Urothelium cell line (cell line): ENCODE results near the gene SLC38A10.
A peak's percentile ranks its signal among the peaks of the same experiment; 100 is the strongest.
"Not testable (repeated sequence)": the region's sequence is repeated elsewhere in the genome, so short reads cannot be mapped to it uniquely, and the experiment has no call there.

ENCODE experiments used
- DNase-seq: peaks from one replicate; pipeline ENCODE4 v3.0.0; 2011; ENCODE audit warnings: low spot score, mixed read lengths
- FAIRE-seq: peaks from 2 replicates; lab custom pipeline; 2011; peaks lifted over from hg19 to GRCh38; lab: Jason Lieb, UNC

Gene SLC38A10

GRCh38 chr17:81233811-81234505 lies 61.1 kb downstream of the SLC38A10 start:
- FAIRE-seq (no peak), DNase-seq (no peak)

GRCh38 chr17:81233316-81233715 lies 61.8 kb downstream of the SLC38A10 start:
- DNase-seq: no peak
- no peak for FAIRE-seq

GRCh38 chr17:81232616-81233241 lies 62.4 kb downstream of the SLC38A10 start:
- FAIRE-seq: no peak

GRCh38 chr17:81231766-81232581 lies 63.1 kb downstream of the SLC38A10 start:
- DNase-seq: no peak
- no peak for FAIRE-seq

More at GRCh38 chr17:81232616-81233241, 62.4 kb downstream of the SLC38A10 start:
- no peak for DNase-seq

- no peak for DNase-seq
- peak; percentile 98 for FAIRE-seq
Observed at GRCh38 chr17:81231121-81231645, 63.9 kb downstream of the SLC38A10 start.

GRCh38 chr17:81230043-81230820 lies 64.9 kb downstream of the SLC38A10 start:
- DNase-seq (peak; percentile 68), FAIRE-seq (peak; percentile 30)

GRCh38 chr17:81229666-81229920 lies 65.5 kb downstream of the SLC38A10 start:
- FAIRE-seq (no peak), DNase-seq (no peak)

- DNase-seq: no peak
- no peak for FAIRE-seq
Observed at GRCh38 chr17:81228834-81229665, 66.1 kb downstream of the SLC38A10 start.

GRCh38 chr17:81228420-81228819 lies 66.7 kb downstream of the SLC38A10 start:
- FAIRE-seq: no peak

GRCh38 chr17:81227630-81228029 lies 67.5 kb downstream of the SLC38A10 start:
- FAIRE-seq: peak; percentile 52
- not testable (repeated sequence) for DNase-seq

More at GRCh38 chr17:81228420-81228819, 66.7 kb downstream of the SLC38A10 start:
- DNase-seq: no peak

GRCh38 chr17:81223762-81224130 lies 71.4 kb downstream of the SLC38A10 start:
- DNase-seq (no peak), FAIRE-seq (no peak)

GRCh38 chr17:81222906-81223761 lies 72.0 kb downstream of the SLC38A10 start, which contains the start of gene CEP131:
Gene CEP131 (minus strand): TSS chr17:81222965. CDS start chr17:81220056, 2,909 bp downstream.
- FAIRE-seq (peak; percentile 99), DNase-seq (peak; percentile 100)

GRCh38 chr17:81222620-81222905 lies 72.5 kb downstream of the SLC38A10 start:
- DNase-seq: no peak
- FAIRE-seq: no peak

- no peak for FAIRE-seq
- DNase-seq: no peak
Observed at GRCh38 chr17:81221842-81222619, 73.1 kb downstream of the SLC38A10 start.

GRCh38 chr17:81221371-81221841 lies 73.7 kb downstream of the SLC38A10 start:
- FAIRE-seq (peak; percentile 59), DNase-seq (no peak)

GRCh38 chr17:81219476-81220180 lies 75.5 kb downstream of the SLC38A10 start:
- no peak for DNase-seq
- FAIRE-seq: peak; percentile 27

GRCh38 chr17:81218991-81219390 lies 76.1 kb downstream of the SLC38A10 start:
- FAIRE-seq (no peak), DNase-seq (no peak)

GRCh38 chr17:81218459-81218858 lies 76.6 kb downstream of the SLC38A10 start:
- peak; percentile 9 for FAIRE-seq

More at GRCh38 chr17:81218459-81218858, 76.6 kb downstream of the SLC38A10 start:
- no peak for DNase-seq
